Measurements from ENCODE around the gene CENPF.

Gene CENPF

DNA sequence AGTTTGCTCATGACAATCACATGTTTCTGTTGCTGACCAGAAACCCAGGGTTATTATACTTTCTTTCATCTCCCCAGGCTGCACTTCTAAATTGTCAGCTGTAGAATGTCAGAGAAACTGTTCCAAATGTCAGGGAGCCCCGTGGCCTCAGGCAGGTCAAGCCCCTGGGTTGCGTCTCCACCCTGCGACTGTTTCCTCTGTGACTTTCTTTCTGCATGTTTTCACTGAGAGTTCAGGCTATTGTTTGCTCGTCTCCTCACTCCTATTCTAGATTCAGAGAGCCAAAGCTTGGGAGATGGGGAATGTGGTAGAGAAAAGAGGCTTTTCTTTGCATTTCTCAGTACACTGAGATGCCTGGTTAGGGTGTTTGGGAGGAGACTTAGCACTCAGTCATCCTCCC, 97.4 kb downstream of the CENPF start:
- no peaks in the 10 kb centered on the region for H3K36me3 ChIP-seq
- no peak overlapping the region for H3K4me3 ChIP-seq (ENCODE audit: low read depth, low read length)
- no peak for TF ChIP-seq CTCF (IDR thresholded peaks at IDR 0.05; ENCODE audit: low read depth, low read length)
- no peak overlapping the region for H3K27ac ChIP-seq
- H3K27me3 ChIP-seq (ENCODE audit: insufficient read depth, low read depth, severe bottlenecking), result no peaks in the 10 kb centered on the region
- no peaks in the 10 kb centered on the region for H3K9me3 ChIP-seq (ENCODE audit: severe bottlenecking)
- no peak for DNase-seq

GRCh38 chr1:214702556-214702955, 99.6 kb downstream of the CENPF start:
- no peak overlapping the region for H3K4me3 ChIP-seq (ENCODE audit: low read depth, low read length)
- no peak for TF ChIP-seq CTCF (IDR thresholded peaks at IDR 0.05; ENCODE audit: low read depth, low read length)

DNA sequence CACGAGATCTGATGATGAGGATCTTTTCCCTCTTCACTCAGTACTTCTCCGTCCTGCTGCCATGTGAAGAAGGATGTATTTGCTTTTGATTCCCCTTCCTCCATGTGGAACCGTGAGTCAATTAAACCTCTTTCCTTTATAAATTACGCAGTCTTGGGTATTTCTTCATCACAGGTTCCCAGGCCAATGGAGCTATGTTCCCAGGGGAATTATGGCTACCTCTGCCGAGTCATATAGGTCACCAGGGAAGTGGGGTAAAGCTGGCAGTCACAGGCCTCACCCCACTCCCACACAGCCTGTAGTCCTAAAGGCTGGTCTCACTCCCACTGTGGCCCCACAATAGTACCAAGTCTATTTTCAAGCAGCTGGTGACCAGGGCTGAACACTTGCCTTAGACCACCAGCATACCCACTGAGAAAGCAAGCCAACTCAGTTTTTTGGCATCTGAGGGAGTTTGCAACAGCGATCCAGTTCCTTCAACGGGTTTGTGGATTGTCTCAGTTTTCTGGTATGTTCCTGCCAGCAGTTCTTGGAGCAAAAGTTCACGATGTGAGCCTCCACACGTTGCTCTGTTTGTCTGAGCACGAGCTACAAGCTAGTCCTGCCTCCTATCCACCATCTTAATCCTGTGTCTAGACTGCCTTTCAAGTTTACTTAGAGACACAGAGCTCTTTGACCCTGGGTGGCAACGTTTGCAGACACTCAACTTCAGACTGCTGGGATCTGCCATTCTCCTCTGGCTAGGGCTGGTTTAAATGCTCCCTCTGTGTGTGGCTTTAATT, 104.5 kb downstream of the CENPF start:
- Histone ChIP-seq H3K27me3 (ENCODE audit: insufficient read depth, low read depth, severe bottlenecking) (no peaks in the 10 kb centered on the region), H3K9me3 (ENCODE audit: severe bottlenecking) (no peaks in the 10 kb centered on the region), H3K36me3 (no peaks in the 10 kb centered on the region), H3K27ac (no peak overlapping the region), H3K4me3 (ENCODE audit: low read depth, low read length) (no peak overlapping the region)
- TF ChIP-seq CTCF (IDR thresholded peaks at IDR 0.05; ENCODE audit: low read depth, low read length), result no peak
- no peak for DNase-seq

More at GRCh38 chr1:214702556-214702955, 99.6 kb downstream of the CENPF start:
- DNase-seq, result no peak
- no peaks in the 10 kb centered on the region for H3K27me3 ChIP-seq (ENCODE audit: insufficient read depth, low read depth, severe bottlenecking)
- no peaks in the 10 kb centered on the region for H3K36me3 ChIP-seq
- no peak overlapping the region for H3K27ac ChIP-seq
- H3K9me3 ChIP-seq (ENCODE audit: severe bottlenecking), result no peaks in the 10 kb centered on the region

DNA sequence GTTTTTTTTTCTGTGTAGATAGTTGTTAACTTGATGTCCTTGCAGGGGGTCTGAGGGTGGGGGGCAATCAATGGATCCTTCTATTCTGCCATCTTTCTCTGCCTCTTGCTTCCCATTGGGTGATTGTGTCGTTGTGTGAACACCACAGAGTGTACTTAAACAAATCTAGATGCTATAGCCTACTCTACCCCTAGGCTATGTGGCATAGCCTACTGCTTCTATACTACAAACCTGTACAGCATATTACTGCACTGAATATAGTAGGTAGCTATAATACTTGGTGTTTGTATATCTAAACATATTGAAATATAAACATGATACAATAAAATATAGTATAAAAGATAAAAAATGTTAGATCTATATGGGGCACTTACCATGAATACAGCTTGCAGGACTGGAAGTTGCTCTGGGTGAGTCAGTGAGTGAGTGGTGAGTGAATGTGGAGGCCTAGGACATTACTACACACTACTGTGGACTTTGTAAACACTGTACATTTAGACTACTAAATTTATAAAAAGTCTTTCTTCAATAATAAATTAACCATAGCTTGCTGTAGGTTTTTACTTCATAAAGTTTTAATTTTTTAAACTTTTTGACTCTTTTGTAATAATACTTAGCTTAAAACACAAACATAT, 105.4 kb downstream of the CENPF start:
- DNase-seq, result no peak
- TF ChIP-seq CTCF (IDR thresholded peaks at IDR 0.05; ENCODE audit: low read depth, low read length), result no peak
- no peaks in the 10 kb centered on the region for H3K36me3 ChIP-seq
- no peaks in the 10 kb centered on the region for H3K9me3 ChIP-seq (ENCODE audit: severe bottlenecking)
- no peak overlapping the region for H3K4me3 ChIP-seq (ENCODE audit: low read depth, low read length)
- H3K27ac ChIP-seq, result no peak overlapping the region
- H3K27me3 ChIP-seq (ENCODE audit: insufficient read depth, low read depth, severe bottlenecking), result no peaks in the 10 kb centered on the region

DNA sequence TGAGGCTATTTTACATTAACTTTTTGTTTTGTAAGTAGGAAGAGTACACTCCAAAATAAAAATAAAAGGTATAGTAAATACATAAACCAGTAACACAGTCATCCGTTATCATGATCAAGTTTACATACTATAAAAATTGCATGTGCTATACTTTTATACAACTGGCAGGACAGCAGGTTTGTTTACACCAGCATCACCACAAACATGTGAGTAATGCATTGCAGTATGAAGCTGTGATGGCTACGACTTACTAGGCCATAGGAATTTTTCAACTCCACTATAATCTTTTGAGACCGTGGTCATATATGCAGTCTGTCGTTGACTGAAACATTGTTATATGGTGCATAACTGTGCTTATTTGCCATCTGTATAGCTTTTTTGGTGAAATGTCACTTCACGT, 106.2 kb downstream of the CENPF start:
- no peaks in the 10 kb centered on the region for H3K27me3 ChIP-seq (ENCODE audit: insufficient read depth, low read depth, severe bottlenecking)
- H3K27ac ChIP-seq, result no peak overlapping the region
- no peaks in the 10 kb centered on the region for H3K36me3 ChIP-seq
- no peak overlapping the region for H3K4me3 ChIP-seq (ENCODE audit: low read depth, low read length)
- DNase-seq, result no peak
- H3K9me3 ChIP-seq (ENCODE audit: severe bottlenecking), result no peaks in the 10 kb centered on the region
- TF ChIP-seq CTCF (IDR thresholded peaks at IDR 0.05; ENCODE audit: low read depth, low read length), result no peak

Measured in WERI-Rb-1 (cell line).